ENCODE results near the gene ECHS1. TPM values are rescaled to one million over a fixed set of nuclear protein-coding genes. Genes with fewer than 3 reads are reported as not detected.

ECHS1 gene
- total and polyA plus RNA-seq, 2 of the 8 experiments (the other 6 are each of a cell fraction or from before 2014, with no cell fraction given), result 41.7 to 101 TPM

DNA sequence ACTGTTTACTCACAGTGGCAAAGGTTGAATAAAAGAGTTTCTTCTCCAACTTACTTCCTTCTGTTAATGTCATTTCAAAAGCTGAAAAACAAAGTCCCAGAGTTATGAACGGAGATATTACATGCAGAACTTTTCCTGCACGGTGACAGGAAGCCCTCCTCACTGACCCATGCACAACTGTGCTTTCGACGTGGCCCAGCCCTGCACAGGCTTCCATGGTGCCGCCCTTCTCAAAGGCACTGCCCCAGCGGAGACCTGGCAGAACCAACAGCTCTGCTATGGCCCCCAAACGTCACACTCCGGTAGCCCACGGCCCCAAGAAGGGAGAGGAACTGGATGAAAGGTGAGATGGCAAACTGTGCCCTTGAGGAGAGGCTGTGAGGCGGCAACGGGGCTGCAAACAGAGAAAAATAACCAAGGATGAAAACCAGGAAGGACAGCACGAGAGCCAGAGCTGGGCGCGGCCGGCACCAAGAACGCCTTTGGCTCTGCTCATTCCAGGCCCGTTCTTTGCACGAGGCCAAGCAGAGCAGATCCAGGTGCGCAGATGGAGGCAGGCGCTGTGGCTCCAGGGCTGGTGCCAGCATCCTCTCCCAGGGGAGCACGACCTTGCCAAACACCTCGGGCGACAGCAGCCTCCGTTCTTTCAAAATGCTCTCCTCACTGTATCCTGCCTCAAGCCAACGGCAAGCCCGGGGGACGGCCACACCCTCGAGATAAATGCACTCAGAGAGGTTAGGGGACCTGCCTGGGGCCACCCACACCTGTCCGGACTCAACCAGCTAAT, 8.3 kb downstream of the ECHS1 start (continued):
- TF ChIP-seq, protein P1, sequence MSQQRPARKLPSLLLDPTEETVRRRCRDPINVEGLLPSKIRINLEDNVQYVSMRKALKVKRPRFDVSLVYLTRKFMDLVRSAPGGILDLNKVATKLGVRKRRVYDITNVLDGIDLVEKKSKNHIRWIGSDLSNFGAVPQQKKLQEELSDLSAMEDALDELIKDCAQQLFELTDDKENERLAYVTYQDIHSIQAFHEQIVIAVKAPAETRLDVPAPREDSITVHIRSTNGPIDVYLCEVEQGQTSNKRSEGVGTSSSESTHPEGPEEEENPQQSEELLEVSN (IDR thresholded peaks at IDR 0.05), result no peak
- TF ChIP-seq POU5F1 (IDR thresholded peaks at IDR 0.05; ENCODE audit: low read depth, low read length) (no peak), FOSL1 (IDR thresholded peaks at IDR 0.05; ENCODE audit: insufficient read depth, low read depth, low read length) (no peak), ASH2L (IDR thresholded peaks at IDR 0.05; ENCODE audit: low read length) (no peak), EP300 (IDR thresholded peaks at IDR 0.05; ENCODE audit: borderline replicate concordance in 1 of 2, low read depth in 2 of 2, low read length in 2 of 2) (no peak)
